Colon (tissue), 2 donors: ENCODE results near the gene PEA15.

Source experiments
- FAIRE-seq: peaks from 2 replicates; lab custom pipeline; 2012; peaks lifted over from hg19 to GRCh38; lab: Jason Lieb, UNC
- donor health status: control.
- donor health status: control.

PEA15 gene

GRCh38 chr1:160205242-160206035, at the start of gene PEA15:
Gene PEA15 (plus strand): TSS chr1:160205384. CDS start chr1:160211545, 6,161 bp downstream.
- FAIRE-seq: no peak

GRCh38 chr1:160156361-160156760, 48.8 kb upstream of the PEA15 start:
- no peak for FAIRE-seq

GRCh38 chr1:160157174-160157573, 48.0 kb upstream of the PEA15 start:
- no peak for FAIRE-seq

GRCh38 chr1:160158031-160158430, 47.2 kb upstream of the PEA15 start:
- FAIRE-seq: no peak

GRCh38 chr1:160158534-160158933, 46.6 kb upstream of the PEA15 start:
- no peak for FAIRE-seq

GRCh38 chr1:160159846-160160245, 45.3 kb upstream of the PEA15 start:
- no peak for FAIRE-seq

- FAIRE-seq: no peak
Measured at GRCh38 chr1:160161965-160162705, 43.0 kb upstream of the PEA15 start.

GRCh38 chr1:160162931-160163330, 42.3 kb upstream of the PEA15 start:
- no peak for FAIRE-seq

GRCh38 chr1:160163615-160164014, 41.6 kb upstream of the PEA15 start:
- FAIRE-seq: no peak

- FAIRE-seq: no peak
Measured at GRCh38 chr1:160164121-160164520, 41.1 kb upstream of the PEA15 start.

GRCh38 chr1:160166166-160166868, 38.9 kb upstream of the PEA15 start:
- no peak for FAIRE-seq

GRCh38 chr1:160167056-160167455, 38.1 kb upstream of the PEA15 start:
- FAIRE-seq: no peak

- no peak for FAIRE-seq
Measured at GRCh38 chr1:160167580-160167979, 37.6 kb upstream of the PEA15 start.

- no peak for FAIRE-seq
Measured at GRCh38 chr1:160168016-160168415, 37.2 kb upstream of the PEA15 start.

- FAIRE-seq: no peak
Measured at GRCh38 chr1:160168609-160169369, 36.4 kb upstream of the PEA15 start.

GRCh38 chr1:160169553-160170399, 35.4 kb upstream of the PEA15 start:
- no peak for FAIRE-seq

GRCh38 chr1:160171354-160171753, 33.8 kb upstream of the PEA15 start:
- no peak for FAIRE-seq

GRCh38 chr1:160171980-160172379, 33.2 kb upstream of the PEA15 start:
- FAIRE-seq: no peak

- FAIRE-seq: no peak
Measured at GRCh38 chr1:160177231-160177630, 28.0 kb upstream of the PEA15 start.

GRCh38 chr1:160177667-160178066, 27.5 kb upstream of the PEA15 start:
- FAIRE-seq: no peak

GRCh38 chr1:160178731-160179130, 26.5 kb upstream of the PEA15 start:
- FAIRE-seq: no peak
